CD4-positive, alpha-beta memory T cell (primary cell): ENCODE results near the gene PGLYRP3. TPM values are rescaled to one million over a fixed set of nuclear protein-coding genes. Genes with fewer than 3 reads are reported as not detected.

Experiments used
- CTCF ChIA-PET: fragments of 350-600 bp; sonication (Branson Sonifier 250); formaldehyde crosslinking; loops from one replicate; lab custom pipeline; 2021; ENCODE audit warnings: inconsistent platforms; ENCODE audit not compliant: partially characterized antibody; lab: Charles Lee
- POLR2A ChIA-PET: fragments of 350-600 bp; sonication (Branson Sonifier 250); formaldehyde crosslinking; loops from one replicate; lab custom pipeline; 2021; ENCODE audit not compliant: partially characterized antibody; lab: Charles Lee
- DNase-seq, 5 donors: peaks; one replicate each; pipeline versions ENCODE4 v3.0.0 to v3.0.0-alpha.2; 2020 to 2022; ENCODE audit warnings: mixed read lengths in 1 of 5
- H3K27ac ChIP-seq: one replicate; pipeline ENCODE4 v1.7.0; 2013; ENCODE audit warnings: low read depth, low read length
- H3K27me3 ChIP-seq: 2 replicates; pipeline ENCODE4 v1.7.0; 2013; ENCODE audit warnings: mild to moderate bottlenecking, low read length, moderate library complexity; ENCODE audit not compliant: insufficient read depth
- H3K36me3 ChIP-seq: 2 replicates; pipeline ENCODE4 v1.7.0; 2013; ENCODE audit warnings: mild to moderate bottlenecking, low read length, moderate library complexity; ENCODE audit not compliant: insufficient read depth
- H3K4me1 ChIP-seq: 2 replicates; pipeline ENCODE4 v1.7.0; 2013; ENCODE audit warnings: mild to moderate bottlenecking, low read length, moderate library complexity; ENCODE audit not compliant: insufficient read depth
- H3K4me3 ChIP-seq, 2 donors: one replicate each; pipeline ENCODE4 v1.7.0; 2013; ENCODE audit warnings: low read length in 2 of 2, mild to moderate bottlenecking in 1 of 2
- H3K9me3 ChIP-seq, 2 donors: one replicate each; pipeline ENCODE4 v1.7.0; 2013; ENCODE audit warnings: low read length in 2 of 2, control low read depth in 1 of 2; ENCODE audit not compliant: control insufficient read depth in 1 of 2
- H3K27ac Mint-ChIP-seq, 7 donors: one replicate each; pipeline ENCODE4 v1.8.0; 2020 to 2021; ENCODE audit warnings: mixed read lengths in 7 of 7, mild to moderate bottlenecking in 6 of 7, inconsistent platforms in 3 of 7, moderate library complexity in 3 of 7
- H3K27me3 Mint-ChIP-seq, 2 donors: one replicate each; pipeline ENCODE4 v1.8.0; 2020 to 2021; ENCODE audit warnings: mixed read lengths in 2 of 2
- H3K36me3 Mint-ChIP-seq, 2 donors: one replicate each; pipeline ENCODE4 v1.8.0; 2020 to 2021; ENCODE audit warnings: mixed read lengths in 2 of 2, inconsistent platforms in 1 of 2, mild to moderate bottlenecking in 1 of 2
- H3K4me1 Mint-ChIP-seq, 4 donors: one replicate each; pipeline ENCODE4 v1.8.0; 2020 to 2021; ENCODE audit warnings: mixed read lengths in 4 of 4, mild to moderate bottlenecking in 1 of 4
- H3K4me3 Mint-ChIP-seq, 8 donors: one replicate each; pipeline ENCODE4 v1.8.0; 2020 to 2021; ENCODE audit warnings: mixed read lengths in 8 of 8, mild to moderate bottlenecking in 7 of 8, moderate library complexity in 6 of 8, inconsistent platforms in 3 of 8
- H3K9me3 Mint-ChIP-seq, 8 donors: one replicate each; pipeline ENCODE4 v1.8.0; 2020 to 2021; ENCODE audit warnings: mixed read lengths in 8 of 8, mild to moderate bottlenecking in 5 of 8, inconsistent platforms in 3 of 8, moderate library complexity in 1 of 8
- intact Hi-C: fragments of 100-400 bp; cut with micrococcal nuclease; formaldehyde crosslinking; loops from one replicate; pipeline ENCODE4 v1.15.1; 2023
- polyA plus RNA-seq, 2 donors: library from polyadenylated mRNA; unstranded; fragments of 300-500 nt; fragmentation: Illumina TruSeq; gene quantifications; one replicate each; pipeline ENCODE4 v1.2.3, GENCODE V29; 2021
- total RNA-seq, 2 experiments: library from RNA; stranded (reverse); gene quantifications; one replicate each; pipeline ENCODE4 v1.2.3, GENCODE V29; 2021

Gene PGLYRP3
- total and polyA plus RNA-seq, 4 experiments from 2014 or later: not detected

DNA sequence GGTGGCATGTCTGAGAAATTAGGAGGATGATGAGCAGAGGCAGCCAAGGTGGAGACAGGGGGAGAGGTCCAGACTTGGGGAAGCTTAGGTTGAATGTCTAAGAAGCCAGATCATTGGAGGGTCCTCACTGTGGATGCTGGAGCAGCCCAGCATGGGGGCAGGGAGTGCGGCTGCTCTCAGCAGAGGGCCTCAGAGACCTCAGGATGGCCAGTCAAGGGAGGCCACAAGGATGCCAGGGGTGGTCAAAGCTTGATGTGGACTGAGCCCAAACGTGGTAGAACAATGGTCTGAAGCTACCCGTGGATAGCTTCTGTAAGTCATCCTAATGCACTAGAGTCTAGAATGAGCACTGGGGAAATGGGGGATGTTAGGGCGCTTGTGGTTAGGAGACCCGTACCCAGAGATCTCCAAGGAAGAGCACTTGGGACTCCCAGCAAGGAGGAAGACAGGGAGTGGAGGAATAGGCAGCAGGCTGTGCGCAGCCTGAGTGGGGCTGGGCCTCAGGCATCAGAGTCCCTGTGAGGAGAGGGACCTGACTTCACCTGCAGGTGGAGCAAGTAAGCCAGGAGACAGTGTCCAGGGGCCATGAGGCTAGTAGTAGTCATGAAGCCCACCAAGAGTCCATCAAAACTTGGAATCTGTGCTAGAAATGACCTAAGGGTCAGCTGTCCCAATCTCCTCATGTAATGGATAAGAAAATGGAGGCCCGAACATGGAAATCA, 40.6 kb upstream of the PGLYRP3 start:
- Mint-ChIP-seq H3K4me1 (peaks cover 9 to 28% (median 17%) of the 10 kb centered on the region in 4 donors), H3K9me3 (no peaks in the 10 kb centered on the region), H3K27ac (no peak overlapping the region), H3K36me3 (no peaks in the 10 kb centered on the region), H3K27me3 (peaks cover 6 to 8% of the 10 kb centered on the region in 2 donors), H3K4me3 (no peak overlapping the region)
- H3K9me3 ChIP-seq: no peaks in the 10 kb centered on the region
- DNase-seq: no peak
- H3K27ac ChIP-seq: no peak overlapping the region
- POLR2A ChIA-PET: no interaction called here
- H3K36me3 ChIP-seq: no peaks in the 10 kb centered on the region
- H3K4me1 ChIP-seq: peaks cover 16% of the 10 kb centered on the region
- CTCF ChIA-PET: interaction anchor here (0.7 to 3.6 kb wide), 17 partner anchors 8 to 265 kb away, joined by 3 to 64 read pairs (median 5); partner anchors contain the start of genes S100A12 and S100A5
- intact Hi-C loops: loop anchor here (2.0 kb wide), 1 partner anchor 51 kb away; no protein-coding TSS in a partner anchor
- H3K27me3 ChIP-seq: no peaks in the 10 kb centered on the region
- no peak overlapping the region for H3K4me3 ChIP-seq

DNA sequence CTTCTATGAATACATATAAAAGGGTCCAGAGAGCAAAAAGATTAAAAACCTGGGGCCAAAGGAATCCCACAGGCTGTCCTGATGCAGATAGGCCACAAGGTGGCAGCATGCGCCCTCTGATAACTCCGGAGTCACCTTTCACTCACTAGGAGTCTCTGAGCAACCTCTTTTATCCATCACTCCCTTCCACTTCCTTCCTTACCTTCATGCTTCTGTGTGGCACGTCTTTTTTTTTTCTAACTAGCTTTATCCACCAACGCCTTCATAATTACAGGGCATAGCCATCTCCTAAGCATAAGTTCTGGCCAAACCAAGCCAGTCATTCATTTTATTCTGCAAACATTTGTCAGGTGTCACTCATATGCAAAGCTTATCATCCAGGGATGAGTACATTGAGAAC, 39.8 kb upstream of the PGLYRP3 start:
- peak in 4 of 5 donors; percentile 48 to 63 (median 56) for DNase-seq
- Histone ChIP-seq H3K27ac (no peak overlapping the region), H3K4me3 (no peak overlapping the region), H3K36me3 (no peaks in the 10 kb centered on the region), H3K9me3 (no peaks in the 10 kb centered on the region), H3K27me3 (no peaks in the 10 kb centered on the region), H3K4me1 (peaks cover 8% of the 10 kb centered on the region)
- H3K27me3 Mint-ChIP-seq: peaks cover 6 to 13% of the 10 kb centered on the region in 2 donors
- H3K4me1 Mint-ChIP-seq: peaks cover 4 to 20% (median 11%) of the 10 kb centered on the region in 4 donors
- intact Hi-C loops: loop anchor here (1.0 to 2.0 kb wide), 2 partner anchors 52 to 143 kb away; no protein-coding TSS in a partner anchor
- H3K36me3 Mint-ChIP-seq: no peaks in the 10 kb centered on the region
- ChIA-PET CTCF (interaction anchor here (0.5 to 3.6 kb wide), 19 partner anchors 9 to 393 kb away, joined by 3 to 64 read pairs (median 5); partner anchors contain the start of gene S100A12), POLR2A (no interaction called here)
- no peak overlapping the region for H3K27ac Mint-ChIP-seq
- H3K9me3 Mint-ChIP-seq: no peaks in the 10 kb centered on the region
- H3K4me3 Mint-ChIP-seq: no peak overlapping the region

DNA sequence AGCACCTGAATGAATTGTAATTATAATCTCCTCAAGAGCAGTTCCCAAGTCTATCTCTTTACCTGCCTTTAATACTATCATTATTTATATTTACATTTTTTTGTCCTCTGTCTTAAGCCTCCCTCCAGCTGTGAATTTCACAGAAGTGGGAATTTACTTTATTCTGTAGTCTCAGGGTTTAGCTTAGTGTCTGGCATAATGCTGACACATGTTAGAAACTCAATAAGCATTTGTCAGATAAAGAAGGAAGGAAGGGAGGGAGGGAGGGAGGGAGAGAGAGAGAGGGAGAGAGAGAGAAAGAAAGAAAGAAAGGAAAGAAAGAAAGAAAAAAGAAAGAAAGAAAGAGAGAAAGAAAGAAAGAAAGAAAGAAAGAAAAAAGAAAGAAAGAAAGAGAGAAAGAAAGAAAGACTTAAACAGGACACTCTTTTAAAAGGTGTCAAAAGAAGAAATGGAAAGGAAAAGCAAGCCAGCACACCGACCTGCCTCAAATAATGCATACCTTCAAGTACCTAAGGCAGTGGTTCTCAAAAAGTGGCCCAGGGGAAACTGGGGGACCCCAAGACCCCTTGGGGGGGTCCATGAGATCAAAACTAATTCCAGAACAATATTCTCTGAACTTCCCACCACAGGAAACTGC, 37.7 kb upstream of the PGLYRP3 start:
- H3K27me3 Mint-ChIP-seq: peaks cover 9 to 18% of the 10 kb centered on the region in 2 donors
- no peak overlapping the region for H3K27ac Mint-ChIP-seq
- no peaks in the 10 kb centered on the region for H3K9me3 Mint-ChIP-seq
- no peaks in the 10 kb centered on the region for H3K36me3 Mint-ChIP-seq
- Histone ChIP-seq H3K36me3 (no peaks in the 10 kb centered on the region), H3K27ac (no peak overlapping the region), H3K27me3 (no peaks in the 10 kb centered on the region), H3K9me3 (no peaks in the 10 kb centered on the region), H3K4me1 (peaks cover 13% of the 10 kb centered on the region), H3K4me3 (no peak overlapping the region)
- DNase-seq: no peak
- POLR2A ChIA-PET: no interaction called here
- CTCF ChIA-PET: interaction anchor here (0.7 to 2.2 kb wide), 2 partner anchors 144 kb away, joined by 3 to 8 read pairs; no protein-coding TSS in a partner anchor
- H3K4me1 Mint-ChIP-seq: peaks cover 12 to 18% (median 14%) of the 10 kb centered on the region in 4 donors
- H3K4me3 Mint-ChIP-seq: no peak overlapping the region
- intact Hi-C loops: no loop called here

DNA sequence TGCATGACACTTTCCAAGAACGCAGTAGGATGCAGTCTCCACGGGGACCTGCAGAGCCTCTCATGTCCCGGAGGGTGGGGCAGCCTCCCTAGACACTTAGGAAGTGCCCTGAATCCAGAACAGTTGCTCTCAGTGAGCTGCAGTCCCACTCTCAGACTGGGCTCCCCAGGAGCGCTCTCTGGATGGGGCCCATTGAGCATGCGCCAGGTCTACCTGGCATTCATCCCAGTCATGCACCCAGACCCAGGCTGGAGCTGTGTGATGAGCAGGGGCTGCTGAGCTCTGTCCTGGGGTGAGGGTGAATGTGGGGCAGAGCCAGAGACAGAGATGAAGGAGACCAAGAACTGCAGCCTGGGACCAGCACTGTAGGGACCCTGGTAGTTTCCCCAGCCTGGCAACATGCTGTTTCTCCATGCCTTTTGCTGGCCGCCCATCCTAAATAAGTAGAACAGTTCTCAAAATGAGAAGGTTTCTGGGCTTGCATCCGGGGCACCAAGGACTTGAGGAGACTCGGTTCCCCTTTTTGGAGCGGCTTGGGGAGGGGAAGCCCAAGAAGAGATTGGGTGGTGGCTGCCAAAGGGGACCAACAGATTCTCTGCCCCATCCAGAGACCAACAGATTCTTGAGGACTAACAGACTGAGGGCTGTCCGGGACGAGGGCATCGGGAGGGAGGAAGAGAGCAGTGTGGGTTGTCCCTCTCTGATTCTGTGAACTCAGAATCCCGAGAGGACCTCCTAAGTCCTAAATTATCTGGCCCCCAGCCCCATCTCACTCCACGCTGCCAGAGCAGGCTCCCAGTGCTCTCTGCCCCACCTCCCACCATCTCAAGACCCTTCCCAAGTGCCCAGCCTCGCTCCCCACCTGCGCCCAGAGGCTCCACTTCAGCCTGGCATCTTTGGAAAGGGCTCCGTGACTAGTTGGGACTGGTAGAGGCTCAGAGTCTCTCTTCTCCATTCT, 36.9 kb upstream of the PGLYRP3 start:
- intact Hi-C loops: no loop called here
- H3K27me3 Mint-ChIP-seq: peaks cover 9 to 18% of the 10 kb centered on the region in 2 donors
- H3K36me3 ChIP-seq: no peaks in the 10 kb centered on the region
- H3K27me3 ChIP-seq: no peaks in the 10 kb centered on the region
- POLR2A ChIA-PET: no interaction called here
- H3K9me3 ChIP-seq: no peaks in the 10 kb centered on the region
- no peak overlapping the region for H3K27ac ChIP-seq
- H3K4me3 ChIP-seq: no peak overlapping the region
- CTCF ChIA-PET: interaction anchor here (2.2 kb wide), 1 partner anchor 145 kb away, joined by 8 read pairs; no protein-coding TSS in a partner anchor
- no peak overlapping the region for H3K27ac Mint-ChIP-seq
- DNase-seq: no peak
- no peaks in the 10 kb centered on the region for H3K36me3 Mint-ChIP-seq
- peaks cover 21% of the 10 kb centered on the region for H3K4me1 ChIP-seq
- H3K4me3 Mint-ChIP-seq: peak overlapping the region in 1 of 8 donors; percentile 43
- H3K4me1 Mint-ChIP-seq: peaks cover 14 to 26% (median 19%) of the 10 kb centered on the region in 4 donors
- no peaks in the 10 kb centered on the region for H3K9me3 Mint-ChIP-seq

DNA sequence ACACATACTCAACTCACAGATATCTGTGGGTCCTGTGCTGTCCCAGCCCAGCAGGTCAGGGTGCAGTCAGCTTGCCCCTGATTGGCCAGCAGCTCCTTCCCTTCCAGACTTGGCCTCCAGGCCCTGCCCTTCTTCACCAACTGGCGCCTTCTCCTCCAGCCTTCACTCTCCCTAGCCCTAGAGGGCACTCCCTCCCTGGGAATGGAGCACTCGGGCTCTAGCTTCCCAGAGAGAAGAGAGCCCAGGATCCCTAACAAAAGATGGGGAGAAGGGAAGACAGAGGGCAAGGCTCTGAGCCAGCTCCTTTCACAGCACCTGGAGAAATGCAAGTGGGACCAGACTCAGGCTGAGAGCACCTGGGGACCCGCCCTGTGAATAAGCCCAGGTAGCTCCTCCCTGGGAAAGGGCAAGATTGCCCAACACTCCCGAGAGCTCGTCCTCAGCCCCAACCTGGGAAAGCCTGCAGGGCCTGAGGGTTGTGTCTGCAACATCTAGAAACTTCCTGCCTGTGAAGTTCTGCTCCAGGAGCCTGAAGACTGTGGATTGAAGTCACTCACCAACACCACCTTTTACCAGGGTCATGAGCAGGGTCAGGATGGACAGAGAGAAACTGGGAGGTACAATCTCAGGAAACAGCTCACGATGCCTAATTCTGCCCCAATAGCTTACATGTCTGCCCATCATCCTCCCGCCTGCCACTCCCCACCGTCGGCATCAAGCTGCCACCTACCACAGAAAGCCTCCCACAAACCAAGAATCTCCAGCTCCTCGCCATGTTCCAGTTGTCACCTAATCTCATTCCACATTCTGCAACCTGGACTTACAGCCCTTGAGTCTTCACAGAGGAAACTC, 36.0 kb upstream of the PGLYRP3 start, which contains the start of gene PGLYRP4:
Gene PGLYRP4, minus strand, starts transcription at position 331 of the 852 bp plus-strand sequence. CDS start 909 bp downstream, outside the sequence.
- no peak for DNase-seq
- intact Hi-C loops: no loop called here
- H3K27ac Mint-ChIP-seq: no peak within 1 kb of the TSS
- H3K9me3 Mint-ChIP-seq: no peaks in the 10 kb centered on the region
- no peaks in the 10 kb centered on the region for H3K9me3 ChIP-seq
- peaks cover 30% of the 10 kb centered on the region for H3K4me1 ChIP-seq
- H3K27ac ChIP-seq: no peak within 1 kb of the TSS
- ChIA-PET POLR2A (no interaction called here), CTCF (interaction anchor here (2.2 kb wide), 1 partner anchor 146 kb away, joined by 8 read pairs; no protein-coding TSS in a partner anchor)
- peaks cover 9 to 18% of the 10 kb centered on the region in 2 donors for H3K27me3 Mint-ChIP-seq
- no peaks in the 10 kb centered on the region for H3K36me3 Mint-ChIP-seq
- no peak within 1 kb of the TSS for H3K4me3 ChIP-seq
- no peaks in the 10 kb centered on the region for H3K36me3 ChIP-seq
- peaks cover 20 to 33% (median 26%) of the 10 kb centered on the region in 4 donors for H3K4me1 Mint-ChIP-seq
- H3K27me3 ChIP-seq: no peaks in the 10 kb centered on the region
- peak within 1 kb of the TSS in 1 of 8 donors; percentile 43 for H3K4me3 Mint-ChIP-seq

DNA sequence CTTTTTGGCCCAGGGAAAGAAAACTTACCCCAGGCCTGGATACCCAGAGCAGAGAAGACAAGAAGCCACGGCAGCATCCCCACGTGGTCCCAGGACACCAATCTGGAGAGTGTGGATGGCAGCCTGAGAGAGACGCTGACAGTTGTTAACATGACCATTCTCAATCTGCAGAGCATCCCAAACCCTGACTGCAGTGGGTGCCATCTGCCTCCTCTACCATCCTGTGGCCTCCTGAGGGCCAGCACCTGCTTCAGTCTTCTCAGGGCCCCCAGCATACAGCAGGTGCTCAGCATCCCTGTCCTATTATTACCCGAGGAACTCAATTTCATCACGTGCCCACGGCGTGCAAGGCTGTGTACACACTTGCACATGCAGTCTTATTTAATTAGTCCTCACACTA, 35.1 kb upstream of the PGLYRP3 start:
- CTCF ChIA-PET: no interaction called here
- peaks cover 20 to 41% (median 31%) of the 10 kb centered on the region in 4 donors for H3K4me1 Mint-ChIP-seq
- H3K27ac Mint-ChIP-seq: no peak overlapping the region
- Histone ChIP-seq H3K4me1 (peaks cover 38% of the 10 kb centered on the region), H3K9me3 (no peaks in the 10 kb centered on the region), H3K27ac (no peak overlapping the region), H3K4me3 (no peak overlapping the region), H3K27me3 (no peaks in the 10 kb centered on the region), H3K36me3 (no peaks in the 10 kb centered on the region)
- H3K4me3 Mint-ChIP-seq: no peak overlapping the region
- no peaks in the 10 kb centered on the region for H3K36me3 Mint-ChIP-seq
- H3K9me3 Mint-ChIP-seq: no peaks in the 10 kb centered on the region
- peaks cover 12 to 18% of the 10 kb centered on the region in 2 donors for H3K27me3 Mint-ChIP-seq
- intact Hi-C loops: no loop called here
- POLR2A ChIA-PET: no interaction called here
- no peak for DNase-seq
